H9 (cell line): ENCODE results near the gene PYGO2. TPM values are rescaled to one million over a fixed set of nuclear protein-coding genes. Genes with fewer than 3 reads are reported as not detected.
A peak's percentile ranks its signal among the peaks of the same experiment; 100 is the strongest.

Experiments used
- DNase-seq: peaks from one replicate; pipeline ENCODE4 v3.0.0-alpha.2; 2017
- H2AFZ ChIP-seq: one replicate; pipeline ENCODE4 v1.6.1; 2013; ENCODE audit warnings: mild to moderate bottlenecking, low read length, control low read depth, moderate library complexity
- H2AK5ac ChIP-seq: 2 replicates; pipeline ENCODE4 v1.6.1; 2013; ENCODE audit warnings: low read length, control low read depth, mixed read lengths; ENCODE audit not compliant: insufficient read length
- H2BK120ac ChIP-seq: one replicate; pipeline ENCODE4 v1.6.1; 2013; ENCODE audit warnings: low read depth, mild to moderate bottlenecking, low read length, control low read depth, inconsistent platforms; ENCODE audit not compliant: poor library complexity, severe bottlenecking
- H2BK12ac ChIP-seq: 2 replicates; pipeline ENCODE4 v1.6.1; 2013; ENCODE audit warnings: low read length, control low read depth, mixed read lengths, low read depth; ENCODE audit not compliant: insufficient read length
- H2BK15ac ChIP-seq: 2 replicates; pipeline ENCODE4 v1.6.1; 2013; ENCODE audit warnings: low read depth, low read length, control low read depth
- H2BK20ac ChIP-seq: one replicate; pipeline ENCODE4 v1.6.1; 2013; ENCODE audit warnings: low read depth, mild to moderate bottlenecking, low read length, control low read depth, inconsistent platforms; ENCODE audit not compliant: poor library complexity, severe bottlenecking
- H2BK5ac ChIP-seq: 2 replicates; pipeline ENCODE4 v1.6.1; 2013; ENCODE audit warnings: low read length, control low read depth, mixed read lengths; ENCODE audit not compliant: insufficient read length
- H3K14ac ChIP-seq: 2 replicates; pipeline ENCODE4 v1.6.1; 2013; ENCODE audit warnings: low read length, control low read depth; ENCODE audit not compliant: insufficient read depth
- H3K18ac ChIP-seq: 2 replicates; pipeline ENCODE4 v1.6.1; 2013; ENCODE audit warnings: low read depth, mild to moderate bottlenecking, mixed read lengths, low read length, control low read depth; ENCODE audit not compliant: insufficient read length
- H3K23ac ChIP-seq: 2 replicates; pipeline ENCODE4 v1.6.1; 2013; ENCODE audit warnings: low read length, control low read depth, mixed read lengths, low read depth; ENCODE audit not compliant: insufficient read length
- H3K23me2 ChIP-seq: 2 replicates; pipeline ENCODE4 v1.6.1; 2013; ENCODE audit warnings: low read depth, mild to moderate bottlenecking, mixed read lengths, low read length, control low read depth; ENCODE audit not compliant: insufficient read length, poor library complexity, severe bottlenecking
- H3K27ac ChIP-seq: 2 replicates; pipeline ENCODE4 v1.5.1; 2013; ENCODE audit warnings: low read length, control low read depth, mixed read lengths, low read depth; ENCODE audit not compliant: insufficient read length
- H3K27me3 ChIP-seq: 2 replicates; pipeline ENCODE4 v1.6.1; 2013; ENCODE audit warnings: low read length, control low read depth, inconsistent platforms; ENCODE audit not compliant: insufficient read depth
- H3K4ac ChIP-seq: 2 replicates; pipeline ENCODE4 v1.6.1; 2013; ENCODE audit warnings: low read depth, mild to moderate bottlenecking, control low read depth, inconsistent platforms, low read length, moderate library complexity
- H3K4me1 ChIP-seq: 2 replicates; pipeline ENCODE4 v1.6.1; 2013; ENCODE audit warnings: low read length, control low read depth, inconsistent platforms; ENCODE audit not compliant: insufficient read depth
- H3K4me2 ChIP-seq: 2 replicates; pipeline ENCODE4 v1.6.1; 2013; ENCODE audit warnings: low read length, control low read depth, mixed read lengths; ENCODE audit not compliant: insufficient read length, insufficient read depth
- H3K56ac ChIP-seq: 2 replicates; pipeline ENCODE4 v1.6.1; 2013; ENCODE audit warnings: low read depth, mild to moderate bottlenecking, mixed read lengths, low read length, control low read depth; ENCODE audit not compliant: insufficient read length
- H3K79me1 ChIP-seq: 2 replicates; pipeline ENCODE4 v1.6.1; 2013; ENCODE audit warnings: low read depth, mild to moderate bottlenecking, moderate library complexity, low read length, control low read depth, inconsistent platforms; ENCODE audit not compliant: insufficient read depth, poor library complexity, severe bottlenecking
- H3K79me2 ChIP-seq: 2 replicates; pipeline ENCODE4 v1.6.1; 2013; ENCODE audit warnings: low read length, control low read depth, inconsistent platforms; ENCODE audit not compliant: insufficient read depth
- H3K9ac ChIP-seq: 2 replicates; pipeline ENCODE4 v1.6.1; 2013; ENCODE audit warnings: low read length, control low read depth, mixed read lengths; ENCODE audit not compliant: insufficient read length; ENCODE audit errors: extremely low read depth
- H3K9me3 ChIP-seq: one replicate; pipeline ENCODE4 v1.6.1; 2013; ENCODE audit warnings: low read depth, low read length, inconsistent platforms; ENCODE audit not compliant: control insufficient read depth
- H3T11ph ChIP-seq: one replicate; pipeline ENCODE4 v1.6.1; 2013; ENCODE audit warnings: mild to moderate bottlenecking, low read length, control low read depth, inconsistent platforms
- H4K20me1 ChIP-seq: one replicate; pipeline ENCODE4 v1.6.1; 2013; ENCODE audit not compliant: control insufficient read depth, insufficient read length, insufficient read depth
- H4K5ac ChIP-seq: 2 replicates; pipeline ENCODE4 v1.6.1; 2013; ENCODE audit warnings: low read depth, mild to moderate bottlenecking, mixed read lengths, low read length, control low read depth; ENCODE audit not compliant: insufficient read length
- H4K8ac ChIP-seq: replicated peaks from 2 replicates; pipeline ENCODE4 v1.6.1; 2013; ENCODE audit warnings: low read length, control low read depth, mixed read lengths, low read depth; ENCODE audit not compliant: insufficient read length
- H4K91ac ChIP-seq: 2 replicates; pipeline ENCODE4 v1.6.1; 2013; ENCODE audit warnings: low read depth, mild to moderate bottlenecking, moderate library complexity, mixed read lengths, low read length, control low read depth; ENCODE audit not compliant: insufficient read length
- H3K27ac Mint-ChIP-seq, 3 experiments: 2 replicates in 2 of 3; 3 replicates in 1 of 3; pipeline ENCODE4 v1.8.0; 2020 to 2021; ENCODE audit warnings: mixed read lengths in 3 of 3, mild to moderate bottlenecking in 1 of 3, moderate library complexity in 1 of 3
- H3K27me3 Mint-ChIP-seq: 2 replicates; pipeline ENCODE4 v1.8.0; 2021; ENCODE audit warnings: low read depth, mild to moderate bottlenecking, moderate library complexity, mixed read lengths
- H3K36me3 Mint-ChIP-seq, 3 experiments: 2 replicates in 2 of 3; 3 replicates in 1 of 3; pipeline ENCODE4 v1.8.0; 2020 to 2021; ENCODE audit warnings: low read depth in 3 of 3, mixed read lengths in 3 of 3; ENCODE audit not compliant: insufficient read depth in 1 of 3
- H3K4me1 Mint-ChIP-seq, 2 experiments: 2 replicates each; pipeline ENCODE4 v1.8.0; 2020; ENCODE audit warnings: mixed read lengths in 2 of 2
- H3K4me3 Mint-ChIP-seq, 2 experiments: 2 replicates in 1 of 2; 3 replicates in 1 of 2; pipeline ENCODE4 v1.8.0; 2020 to 2021; ENCODE audit warnings: mild to moderate bottlenecking in 2 of 2, mixed read lengths in 2 of 2, moderate library complexity in 1 of 2
- H3K9me3 Mint-ChIP-seq, 2 experiments: 2 replicates in 1 of 2; 3 replicates in 1 of 2; pipeline ENCODE4 v1.8.0; 2020; ENCODE audit warnings: mild to moderate bottlenecking in 2 of 2, mixed read lengths in 2 of 2, moderate library complexity in 1 of 2
- CTCF ChIP-seq: fragments of 200-600 bp; sonication (generic); conservative IDR thresholded peaks from 3 replicates; pipeline ENCODE4 v1.8.0; 2021; ENCODE audit warnings: antibody characterized with exemption, mild to moderate bottlenecking
- WGBS: extraction: QIAGEN DNeasy Blood & Tissue Kit; methylation state at CpG from one replicate; pipeline ENCODE4 v1.1.7; 2013; ENCODE audit warnings: missing lambda C conversion rate, low lambda C conversion rate, mixed read lengths; ENCODE audit not compliant: insufficient read length; ENCODE audit errors: extremely low coverage; 5-methylcytosine and 5-hydroxymethylcytosine counted together
- total RNA-seq: library from RNA; stranded (reverse); gene quantifications from 2 replicates; pipeline ENCODE4 v1.2.1, GENCODE V29; 2021

Gene PYGO2
- total RNA-seq, 1 experiment from 2014 or later: 38.7 TPM

GRCh38 chr1:154953611-154954038 lies 8.0 kb downstream of the PYGO2 start:
- no peak overlapping the region for H2AK5ac ChIP-seq
- H3K23me2 ChIP-seq: peaks cover 16% of the 10 kb centered on the region
- no peak overlapping the region for H3K4me2 ChIP-seq
- TF ChIP-seq CTCF: no peak
- no peak overlapping the region for H4K5ac ChIP-seq
- no peak overlapping the region for H4K91ac ChIP-seq
- no peaks in the 10 kb centered on the region for H4K20me1 ChIP-seq
- no peak overlapping the region for H3T11ph ChIP-seq
- H2BK20ac ChIP-seq: no peak overlapping the region
- H3K9ac ChIP-seq: no peak overlapping the region
- H3K27ac Mint-ChIP-seq: peak overlapping the region in 1 of 3 experiments; percentile 73; a peak in 1 of 7 replicates
- H3K4ac ChIP-seq: no peak overlapping the region
- no peak overlapping the region for H3K56ac ChIP-seq
- H3K9me3 Mint-ChIP-seq: no peaks in the 10 kb centered on the region
- H2AFZ ChIP-seq: no peak overlapping the region
- no peak overlapping the region for H4K8ac ChIP-seq
- H3K4me1 Mint-ChIP-seq: peaks cover 48 to 53% of the 10 kb centered on the region in 2 experiments
- H3K79me2 ChIP-seq: no peaks in the 10 kb centered on the region
- H3K79me1 ChIP-seq: no peaks in the 10 kb centered on the region
- H2BK15ac ChIP-seq: no peak overlapping the region
- no peak overlapping the region for H3K14ac ChIP-seq
- H3K27me3 Mint-ChIP-seq: no peaks in the 10 kb centered on the region
- no peak overlapping the region for H2BK12ac ChIP-seq
- no peak overlapping the region for H2BK5ac ChIP-seq
- H3K27me3 ChIP-seq: no peaks in the 10 kb centered on the region
- no peak overlapping the region for H3K18ac ChIP-seq
- no peak overlapping the region for H3K23ac ChIP-seq
- H3K36me3 Mint-ChIP-seq: peaks cover 5 to 17% (median 9%) of the 10 kb centered on the region in 3 experiments
- H3K4me3 Mint-ChIP-seq: peak overlapping the region in 1 of 2 experiments; percentile 60; a peak in 1 of 5 replicates
- no CpG with 5 or more reads among the region's 2 CpGs for WGBS
- H3K9me3 ChIP-seq: no peaks in the 10 kb centered on the region
- no peak overlapping the region for H3K27ac ChIP-seq
- no peak for DNase-seq
- H2BK120ac ChIP-seq: no peak overlapping the region
- peaks cover 4% of the 10 kb centered on the region; the same call in 1 of the 2 replicates for H3K4me1 ChIP-seq
